Adrenal gland (tissue), 12 donors: Measurements from ENCODE around the gene KLF7. TPM values are rescaled to one million over a fixed set of nuclear protein-coding genes. Genes with fewer than 3 reads are reported as not detected.

ENCODE experiments used
- DNase-seq, 7 donors: peaks; one replicate each; pipeline ENCODE4 v3.0.0-alpha.2; 2019 to 2020
- H3K27ac ChIP-seq, 5 donors: fragments of 200-600 bp; sonication (generic) in 4 of 5; 1 replicate in 3 of 5; 2 replicates in 2 of 5; pipeline versions ENCODE4 v1.5.1 to v1.8.0; 2016 to 2020; ENCODE audit warnings: mild to moderate bottlenecking in 1 of 5
- H3K27me3 ChIP-seq: fragments of 200-600 bp; 2 replicates; pipeline ENCODE4 v1.8.0; 2021
- H3K36me3 ChIP-seq, 2 donors: fragments of 200-600 bp; replicated peaks in 1 of 2; 1 replicate in 1 of 2; 2 replicates in 1 of 2; pipeline versions ENCODE4 v1.5.1 to v1.8.0; 2018 to 2022
- H3K4me1 ChIP-seq, 2 donors: fragments of 200-600 bp; replicated peaks in 1 of 2; 1 replicate in 1 of 2; 2 replicates in 1 of 2; pipeline versions ENCODE4 v1.5.1 to v1.8.0; 2018 to 2021
- H3K4me3 ChIP-seq, 4 donors: fragments of 200-600 bp; sonication (generic) in 3 of 4; one replicate each; pipeline ENCODE4 v1.5.1; 2016 to 2018
- H3K9me3 ChIP-seq, 3 donors: fragments of 200-600 bp; sonication (generic) in 1 of 3; replicated peaks in 1 of 3; 1 replicate in 2 of 3; 2 replicates in 1 of 3; pipeline versions ENCODE4 v1.5.1 to v1.8.0; 2016 to 2021
- POLR2A ChIP-seq, 2 donors: fragments of 450-650 bp; IDR thresholded peaks; one replicate each; pipeline ENCODE4 v1.6.1; 2017; ENCODE audit warnings: antibody characterized with exemption in 2 of 2, mild to moderate bottlenecking in 2 of 2, moderate library complexity in 1 of 2
- WGBS, 4 donors: extraction: QIAGEN DNeasy Blood & Tissue Kit in 2 of 4; methylation state at CpG; one replicate each; pipeline versions ENCODE4 v1.1.5 to v1.1.7; 2013 to 2017; 5-methylcytosine and 5-hydroxymethylcytosine counted together
- intact Hi-C, 2 donors: fragments of 100-400 bp; cut with DNase I; formaldehyde crosslinking; loops; one replicate each; pipeline versions ENCODE4 v1.14.1 to v1.15.0; 2022 to 2023
- polyA plus RNA-seq, 3 donors: library from polyadenylated mRNA; stranded (reverse); fragments of 200-250 nt in 2 of 3; fragments of 350-450 nt in 1 of 3; fragmentation: Illumina TruSeq in 1 of 3; extraction: RNeasy Lipid Tissue Mini Kit (QIAGEN cat#74804) in 1 of 3; gene quantifications; one replicate each; pipeline ENCODE4 v1.2.3, GENCODE V29; 2013 to 2014
- total RNA-seq, 9 donors: library from RNA; depleted of rRNA in 4 of 9; stranded (reverse); fragments of >200 nt in 4 of 9; fragments of 120-200 nt in 1 of 9; fragmentation: NEBNext Ultra II Directional in 1 of 9; extraction: Animal tissue kit (Norgen Biotek cat#: 25700) in 1 of 9; gene quantifications; one replicate each; pipeline versions ENCODE4 v1.1.0 to v1.2.4, GENCODE V29; 2013 to 2023
- TF ChIP-seq, protein P1 (sequence below), 6 experiments: fragments of 450-650 bp in 4 of 6; fragments of 200-600 bp in 2 of 6; sonication (generic) in 1 of 6; IDR thresholded peaks; 1 replicate in 5 of 6; 2 replicates in 1 of 6; pipeline versions ENCODE4 v1.5.1 to v1.8.0; 2016 to 2021; ENCODE audit warnings: antibody characterized with exemption in 6 of 6, mild to moderate bottlenecking in 2 of 6, moderate library complexity in 1 of 6
- donor health status: healthy with polysubstance abuse.
- donor health status: Bipolar disorder and iron deficiency.
- donor health status: DM: yes; HTN: yes; CAD: no.
- donor health status: DM: no; HTN: no; CAD: no.
- donor health status: DM: no; HTN: no; CAD: no.
- donor health status: DM: yes; HTN: yes; CAD: no.

The KLF7 gene
- total and polyA plus RNA-seq, 12 donors: 3.6 to 45.9 (median 17.8) TPM

DNA sequence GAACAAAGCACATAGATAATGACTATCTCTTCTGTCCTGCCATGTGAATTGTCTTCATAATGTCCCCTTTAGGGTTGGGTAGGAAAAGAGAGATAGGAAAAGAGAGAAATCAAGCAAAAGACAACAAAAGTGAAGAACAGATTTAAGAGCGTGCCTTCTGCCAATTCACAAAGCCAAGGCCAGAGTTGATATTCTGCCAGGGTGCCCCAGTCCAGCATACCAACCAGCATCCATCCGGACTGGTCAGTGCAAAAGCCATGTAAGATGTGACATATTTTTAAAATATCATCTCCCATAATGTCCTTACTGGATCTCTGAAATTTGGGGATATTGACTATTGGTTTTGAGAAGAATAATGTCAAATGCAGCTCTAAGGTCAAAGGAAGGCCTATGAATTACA, 35.7 kb upstream of the KLF7 start:
- Histone ChIP-seq H3K36me3 (no peaks in the 10 kb centered on the region), H3K27me3 (no peaks in the 10 kb centered on the region), H3K4me3 (no peak overlapping the region), H3K9me3 (no peaks in the 10 kb centered on the region), H3K27ac (no peak overlapping the region), H3K4me1 (no peaks in the 10 kb centered on the region)
- intact Hi-C loops: no loop called here
- TF ChIP-seq, protein P1, sequence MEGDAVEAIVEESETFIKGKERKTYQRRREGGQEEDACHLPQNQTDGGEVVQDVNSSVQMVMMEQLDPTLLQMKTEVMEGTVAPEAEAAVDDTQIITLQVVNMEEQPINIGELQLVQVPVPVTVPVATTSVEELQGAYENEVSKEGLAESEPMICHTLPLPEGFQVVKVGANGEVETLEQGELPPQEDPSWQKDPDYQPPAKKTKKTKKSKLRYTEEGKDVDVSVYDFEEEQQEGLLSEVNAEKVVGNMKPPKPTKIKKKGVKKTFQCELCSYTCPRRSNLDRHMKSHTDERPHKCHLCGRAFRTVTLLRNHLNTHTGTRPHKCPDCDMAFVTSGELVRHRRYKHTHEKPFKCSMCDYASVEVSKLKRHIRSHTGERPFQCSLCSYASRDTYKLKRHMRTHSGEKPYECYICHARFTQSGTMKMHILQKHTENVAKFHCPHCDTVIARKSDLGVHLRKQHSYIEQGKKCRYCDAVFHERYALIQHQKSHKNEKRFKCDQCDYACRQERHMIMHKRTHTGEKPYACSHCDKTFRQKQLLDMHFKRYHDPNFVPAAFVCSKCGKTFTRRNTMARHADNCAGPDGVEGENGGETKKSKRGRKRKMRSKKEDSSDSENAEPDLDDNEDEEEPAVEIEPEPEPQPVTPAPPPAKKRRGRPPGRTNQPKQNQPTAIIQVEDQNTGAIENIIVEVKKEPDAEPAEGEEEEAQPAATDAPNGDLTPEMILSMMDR (IDR thresholded peaks at IDR 0.05): no peak
- no peak for TF ChIP-seq POLR2A (IDR thresholded peaks at IDR 0.05)
- DNase-seq: no peak
- WGBS, 4 donors: 68 to 82% (median 80%) methylated on average over 2 of the region's 2 CpGs

DNA sequence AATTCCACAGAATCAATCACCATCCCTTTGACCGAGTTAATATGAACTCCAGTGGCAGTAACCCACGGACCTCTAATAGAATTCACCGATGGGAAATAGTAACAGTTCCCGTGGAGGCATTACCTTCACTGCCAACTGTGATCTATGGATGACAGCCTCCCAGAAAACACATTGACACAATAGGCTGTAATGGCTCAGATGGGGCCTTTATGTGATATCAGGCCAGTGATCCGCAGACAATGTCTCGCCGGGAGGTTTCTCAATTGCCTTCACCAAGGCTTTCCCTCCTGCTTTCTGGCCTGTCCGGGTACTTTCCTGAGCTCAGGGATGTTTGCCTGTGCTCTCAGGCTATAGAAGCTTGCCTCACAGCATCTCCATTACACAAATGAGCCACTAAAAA, 34.4 kb upstream of the KLF7 start:
- no peak overlapping the region for H3K27ac ChIP-seq
- DNase-seq: no peak
- no peaks in the 10 kb centered on the region for H3K9me3 ChIP-seq
- no peak overlapping the region for H3K4me3 ChIP-seq
- WGBS, 4 donors: 86 to 91% (median 88%) methylated on average over 8 of the region's 8 CpGs
- intact Hi-C loops: no loop called here
- H3K36me3 ChIP-seq: no peaks in the 10 kb centered on the region
- no peaks in the 10 kb centered on the region for H3K4me1 ChIP-seq
- no peaks in the 10 kb centered on the region for H3K27me3 ChIP-seq
- TF ChIP-seq, protein P1 (IDR thresholded peaks at IDR 0.05): no peak

DNA sequence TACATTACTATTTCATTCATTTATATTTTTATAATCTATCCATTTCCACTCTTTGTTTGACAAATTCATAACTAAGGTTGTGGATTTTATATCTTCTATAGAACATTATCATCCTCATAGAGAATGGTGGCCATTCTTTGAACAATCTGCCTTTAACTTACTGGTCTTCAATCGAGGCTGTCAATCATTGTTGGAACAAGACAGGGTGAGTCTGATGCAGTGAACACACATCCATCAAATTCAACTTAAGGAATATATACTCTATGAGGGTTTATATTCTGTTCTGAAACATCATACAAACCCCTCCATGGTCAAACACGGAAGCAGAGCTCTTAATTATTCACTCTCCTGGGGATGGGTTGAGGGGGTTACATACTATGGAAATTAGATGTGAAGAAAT, 28.3 kb upstream of the KLF7 start:
- DNase-seq: no peak
- TF ChIP-seq, protein P1 (IDR thresholded peaks at IDR 0.05): no peak
- TF ChIP-seq POLR2A (IDR thresholded peaks at IDR 0.05): no peak
- H3K36me3 ChIP-seq: no peaks in the 10 kb centered on the region
- H3K4me1 ChIP-seq: no peaks in the 10 kb centered on the region
- 67 to 75% (median 72%) methylated on average over 2 of the region's 2 CpGs for WGBS, 4 donors
- no peaks in the 10 kb centered on the region for H3K9me3 ChIP-seq
- H3K27me3 ChIP-seq: no peaks in the 10 kb centered on the region
- intact Hi-C loops: no loop called here
- H3K27ac ChIP-seq: no peak overlapping the region
- H3K4me3 ChIP-seq: no peak overlapping the region

DNA sequence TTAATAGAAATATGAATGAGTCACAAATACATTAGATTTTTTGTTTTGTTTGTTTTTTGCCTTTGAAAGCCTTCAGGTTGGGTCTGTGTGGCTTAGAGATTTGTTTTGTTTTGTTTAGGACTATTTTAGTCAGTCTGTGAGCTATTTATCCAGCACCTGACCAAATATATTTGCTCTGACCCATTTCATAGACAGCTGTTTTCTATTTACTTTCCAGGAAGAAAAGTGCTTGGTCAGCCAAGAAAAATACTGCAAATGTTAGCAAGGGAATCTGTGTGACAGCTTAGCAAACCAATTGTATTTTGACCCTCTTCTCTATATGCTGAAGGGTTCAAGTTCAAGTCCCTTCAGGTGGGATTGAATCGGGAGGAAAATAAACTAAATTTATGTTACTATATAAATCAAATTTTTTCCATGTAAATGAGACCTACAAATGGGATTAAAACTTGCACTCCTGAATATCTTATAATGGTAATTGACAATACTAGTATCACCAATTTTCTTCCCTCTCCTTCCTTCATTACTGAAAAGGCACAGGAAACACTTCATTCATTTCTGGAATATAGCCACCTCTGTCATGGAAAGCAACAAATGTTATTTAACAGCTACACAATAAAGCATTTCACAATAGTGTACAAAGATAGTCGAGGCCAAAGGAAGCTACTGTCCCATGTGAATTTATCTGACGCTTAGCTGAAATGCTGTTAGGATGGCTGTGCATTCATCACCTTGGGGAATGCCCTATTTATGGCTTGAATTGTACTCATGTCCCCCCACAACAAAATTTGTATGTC, 23.1 kb upstream of the KLF7 start:
- Histone ChIP-seq H3K27ac (no peak overlapping the region), H3K27me3 (no peaks in the 10 kb centered on the region), H3K4me3 (no peak overlapping the region), H3K9me3 (no peaks in the 10 kb centered on the region), H3K4me1 (no peaks in the 10 kb centered on the region), H3K36me3 (no peaks in the 10 kb centered on the region)
- intact Hi-C loops: no loop called here
- WGBS, 4 donors: 24 to 41% (median 33%) methylated on average over 3 of the region's 3 CpGs
- no peak for DNase-seq
- TF ChIP-seq, protein P1 (IDR thresholded peaks at IDR 0.05): no peak
- TF ChIP-seq POLR2A (IDR thresholded peaks at IDR 0.05): no peak
